Measurements from ENCODE around the gene PNMA6F.
A peak's percentile ranks its signal among the peaks of the same experiment; 100 is the strongest.
"Not testable (repeated sequence)": the region's sequence is repeated elsewhere in the genome, so short reads cannot be mapped to it uniquely, and the experiment has no call there.

PNMA6F gene

GRCh38 chrX:153336121-153336894, 14.7 kb upstream of the PNMA6F start:
- no peak overlapping the region for H3K4me3 ChIP-seq (ENCODE audit: low read length)
- no peak for DNase-seq (ENCODE audit: low read depth, low spot score)

GRCh38 chrX:153334654-153335295, 13.2 kb upstream of the PNMA6F start:
- H3K36me3 ChIP-seq (ENCODE audit: control insufficient read depth, insufficient read depth, low read length) = no peaks in the 10 kb centered on the region
- no peak overlapping the region for H3K27ac ChIP-seq (ENCODE audit: low read length)
- H3K4me1 ChIP-seq (ENCODE audit: control insufficient read depth, insufficient read depth, low read length) = no peaks in the 10 kb centered on the region
- no peak for DNase-seq (ENCODE audit: low read depth, low spot score)
- WGBS (ENCODE audit: insufficient coverage, insufficient read length) = no CpG with 5 or more reads among the region's 16 CpGs
- peak overlapping the region; percentile 93; the same call in 1 of the 2 replicates for H3K4me3 ChIP-seq (ENCODE audit: low read length)
- H3K9me3 ChIP-seq (ENCODE audit: control insufficient read depth, insufficient read depth, low read length) = no peaks in the 10 kb centered on the region
- H3K27me3 ChIP-seq (ENCODE audit: control insufficient read depth, insufficient read depth, low read length) = no peaks in the 10 kb centered on the region

More at GRCh38 chrX:153336121-153336894, 14.7 kb upstream of the PNMA6F start:
- no CpG with 5 or more reads among the region's 11 CpGs for WGBS (ENCODE audit: insufficient coverage, insufficient read length)
- H3K36me3 ChIP-seq (ENCODE audit: control insufficient read depth, insufficient read depth, low read length) = no peaks in the 10 kb centered on the region
- H3K9me3 ChIP-seq (ENCODE audit: control insufficient read depth, insufficient read depth, low read length) = no peaks in the 10 kb centered on the region
- H3K27me3 ChIP-seq (ENCODE audit: control insufficient read depth, insufficient read depth, low read length) = no peaks in the 10 kb centered on the region
- H3K4me1 ChIP-seq (ENCODE audit: control insufficient read depth, insufficient read depth, low read length) = no peaks in the 10 kb centered on the region
- H3K27ac ChIP-seq (ENCODE audit: low read length) = no peak overlapping the region

- DNase-seq (ENCODE audit: low read depth, low spot score) = no peak
- no peaks in the 10 kb centered on the region for H3K4me1 ChIP-seq (ENCODE audit: control insufficient read depth, insufficient read depth, low read length)
- no CpG with 5 or more reads among the region's 86 CpGs for WGBS (ENCODE audit: insufficient coverage, insufficient read length)
- no peaks in the 10 kb centered on the region for H3K9me3 ChIP-seq (ENCODE audit: control insufficient read depth, insufficient read depth, low read length)
- H3K27ac ChIP-seq (ENCODE audit: low read length) = no peak within 1 kb of the TSS
- no peaks in the 10 kb centered on the region for H3K36me3 ChIP-seq (ENCODE audit: control insufficient read depth, insufficient read depth, low read length)
- H3K27me3 ChIP-seq (ENCODE audit: control insufficient read depth, insufficient read depth, low read length) = no peaks in the 10 kb centered on the region
- peak within 1 kb of the TSS; percentile 93 for H3K4me3 ChIP-seq (ENCODE audit: low read length)
These were observed 12.5 kb upstream of the PNMA6F start, which contains the start of gene ZNF275 for GRCh38 chrX:153333821-153334653. Gene ZNF275, plus strand, starts transcription at chrX:153334153. Its CDS starts 2,527 bp downstream, at chrX:153336680.

- no CpG with 5 or more reads among the region's 2 CpGs for WGBS (ENCODE audit: insufficient coverage, insufficient read length)
- H3K9me3 ChIP-seq (ENCODE audit: control insufficient read depth, insufficient read depth, low read length) = no peaks in the 10 kb centered on the region
- H3K27me3 ChIP-seq (ENCODE audit: control insufficient read depth, insufficient read depth, low read length) = no peaks in the 10 kb centered on the region
- no peaks in the 10 kb centered on the region for H3K36me3 ChIP-seq (ENCODE audit: control insufficient read depth, insufficient read depth, low read length)
- no peaks in the 10 kb centered on the region for H3K4me1 ChIP-seq (ENCODE audit: control insufficient read depth, insufficient read depth, low read length)
- no peak overlapping the region for H3K4me3 ChIP-seq (ENCODE audit: low read length)
- no peak for DNase-seq (ENCODE audit: low read depth, low spot score)
- H3K27ac ChIP-seq (ENCODE audit: low read length) = no peak overlapping the region
These were observed 11.7 kb upstream of the PNMA6F start for GRCh38 chrX:153333266-153333665.

- WGBS (ENCODE audit: insufficient coverage, insufficient read length) = no CpG with 5 or more reads among the region's 4 CpGs
- Histone ChIP-seq H3K27ac (ENCODE audit: low read length) (no peak overlapping the region), H3K27me3 (ENCODE audit: control insufficient read depth, insufficient read depth, low read length) (no peaks in the 10 kb centered on the region), H3K4me3 (ENCODE audit: low read length) (no peak overlapping the region), H3K4me1 (ENCODE audit: control insufficient read depth, insufficient read depth, low read length) (no peaks in the 10 kb centered on the region), H3K36me3 (ENCODE audit: control insufficient read depth, insufficient read depth, low read length) (no peaks in the 10 kb centered on the region), H3K9me3 (ENCODE audit: control insufficient read depth, insufficient read depth, low read length) (no peaks in the 10 kb centered on the region)
- DNase-seq (ENCODE audit: low read depth, low spot score) = no peak
These were observed 6.0 kb upstream of the PNMA6F start for GRCh38 chrX:153327561-153327960.

GRCh38 chrX:153320555-153321184, 897 bp downstream of the PNMA6F start:
- no peak overlapping the region; the same call in 1 of the 2 replicates for H3K4me3 ChIP-seq (ENCODE audit: low read length)

GRCh38 chrX:153320047-153320443, 1.5 kb downstream of the PNMA6F start:
- H3K9me3 ChIP-seq (ENCODE audit: control insufficient read depth, insufficient read depth, low read length) = not testable (repeated sequence)
- WGBS (ENCODE audit: insufficient coverage, insufficient read length) = no CpG with 5 or more reads among the region's 1 CpG

More at GRCh38 chrX:153320555-153321184, 897 bp downstream of the PNMA6F start:
- peaks cover 2% of the 10 kb centered on the region; the same call in 1 of the 2 replicates for H3K27me3 ChIP-seq (ENCODE audit: control insufficient read depth, insufficient read depth, low read length)
- H3K27ac ChIP-seq (ENCODE audit: low read length) = no peak overlapping the region
- no peaks in the 10 kb centered on the region for H3K4me1 ChIP-seq (ENCODE audit: control insufficient read depth, insufficient read depth, low read length)
- no peaks in the 10 kb centered on the region for H3K36me3 ChIP-seq (ENCODE audit: control insufficient read depth, insufficient read depth, low read length)
- no peaks in the 10 kb centered on the region for H3K9me3 ChIP-seq (ENCODE audit: control insufficient read depth, insufficient read depth, low read length)
- no CpG with 5 or more reads among the region's 13 CpGs for WGBS (ENCODE audit: insufficient coverage, insufficient read length)
- no peak for DNase-seq (ENCODE audit: low read depth, low spot score)

GRCh38 chrX:153319295-153320046, 2.1 kb downstream of the PNMA6F start:
- no peak overlapping the region for H3K27ac ChIP-seq (ENCODE audit: low read length)
- no peaks in the 10 kb centered on the region for H3K4me1 ChIP-seq (ENCODE audit: control insufficient read depth, insufficient read depth, low read length)
- WGBS (ENCODE audit: insufficient coverage, insufficient read length) = no CpG with 5 or more reads among the region's 33 CpGs
- no peaks in the 10 kb centered on the region for H3K9me3 ChIP-seq (ENCODE audit: control insufficient read depth, insufficient read depth, low read length)
- no peaks in the 10 kb centered on the region for H3K36me3 ChIP-seq (ENCODE audit: control insufficient read depth, insufficient read depth, low read length)
- no peak for DNase-seq (ENCODE audit: low read depth, low spot score)
- H3K27me3 ChIP-seq (ENCODE audit: control insufficient read depth, insufficient read depth, low read length) = peaks cover 2% of the 10 kb centered on the region; the same call in 1 of the 2 replicates
- H3K4me3 ChIP-seq (ENCODE audit: low read length) = no peak overlapping the region

More at GRCh38 chrX:153320047-153320443, 1.5 kb downstream of the PNMA6F start:
- not testable (repeated sequence) for H3K27ac ChIP-seq (ENCODE audit: low read length); H3K27me3 ChIP-seq (ENCODE audit: control insufficient read depth, insufficient read depth, low read length); DNase-seq (ENCODE audit: low read depth, low spot score); H3K4me3 ChIP-seq (ENCODE audit: low read length); H3K4me1 ChIP-seq (ENCODE audit: control insufficient read depth, insufficient read depth, low read length); H3K36me3 ChIP-seq (ENCODE audit: control insufficient read depth, insufficient read depth, low read length)

- Histone ChIP-seq H3K36me3 (ENCODE audit: control insufficient read depth, insufficient read depth, low read length) (no peaks in the 10 kb centered on the region), H3K4me1 (ENCODE audit: control insufficient read depth, insufficient read depth, low read length) (no peaks in the 10 kb centered on the region), H3K9me3 (ENCODE audit: control insufficient read depth, insufficient read depth, low read length) (no peaks in the 10 kb centered on the region), H3K27me3 (ENCODE audit: control insufficient read depth, insufficient read depth, low read length) (peaks cover 2% of the 10 kb centered on the region; the same call in 1 of the 2 replicates), H3K27ac (ENCODE audit: low read length) (no peak overlapping the region), H3K4me3 (ENCODE audit: low read length) (no peak overlapping the region)
- DNase-seq (ENCODE audit: low read depth, low spot score) = no peak
- WGBS (ENCODE audit: insufficient coverage, insufficient read length) = no CpG with 5 or more reads among the region's 7 CpGs
These were observed 2.8 kb downstream of the PNMA6F start for GRCh38 chrX:153318811-153319210.

Measured in iPS DF 6.9 (cell line).